HL-60/S4 treated with phorbol 12-myristate 13-acetate at 8.2 ng/mL for 4 days and 3 days (cell line): Measurements from ENCODE around the gene BPIFB1.

Experiments used
- in situ Hi-C: fragments of 300-500 bp; cut with MboI; formaldehyde crosslinking; loops from 2 replicates; pipeline ENCODE4 v1.15.0; 2022; ENCODE audit warnings: low sequenced_read_pairs

Gene BPIFB1

DNA sequence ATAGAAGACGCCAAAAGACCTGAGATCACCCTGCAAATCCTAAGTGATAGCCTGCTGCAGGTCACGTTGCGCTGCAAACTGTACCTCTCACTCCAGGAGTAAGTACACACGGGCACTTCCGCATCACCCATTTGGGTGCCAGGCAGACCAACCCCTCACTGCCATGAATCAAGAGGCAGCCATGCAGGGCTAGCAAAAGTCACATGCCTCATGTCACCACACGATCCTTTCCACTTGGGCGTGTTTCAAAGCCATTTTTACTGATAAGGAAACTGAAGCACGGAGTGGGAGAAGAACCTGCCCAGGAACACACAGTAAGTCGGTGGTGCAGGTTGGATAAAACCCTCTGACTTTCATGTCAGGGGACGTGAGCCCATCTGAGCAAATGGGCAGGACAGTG, 37.0 kb downstream of the BPIFB1 start:
- in situ Hi-C loops: no loop called here

DNA sequence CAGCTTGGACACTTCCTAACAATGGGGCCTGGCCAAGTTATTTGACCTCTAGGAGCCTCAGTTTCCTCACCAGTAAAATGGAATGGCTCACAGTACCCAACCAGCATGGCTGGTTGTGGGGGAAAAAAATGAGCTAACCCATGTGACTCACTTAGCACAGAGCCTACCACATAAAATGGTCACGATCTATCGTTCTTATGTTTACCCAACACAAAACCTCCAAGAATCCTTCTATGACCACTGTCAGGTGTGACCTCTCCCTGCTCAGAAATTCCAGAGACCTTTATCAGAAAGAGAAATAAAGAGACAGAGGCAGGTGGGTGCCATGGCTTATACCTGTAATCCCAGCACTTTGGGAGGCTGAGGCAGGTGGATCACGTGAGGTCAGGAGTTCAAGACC, 39.4 kb downstream of the BPIFB1 start:
- in situ Hi-C loops: no loop called here

GRCh38 chr20:33323236-33323635, 40.2 kb downstream of the BPIFB1 start:
- in situ Hi-C loops: no loop called here

- in situ Hi-C loops: no loop called here
Observed at GRCh38 chr20:33325350-33325749, 42.3 kb downstream of the BPIFB1 start.

GRCh38 chr20:33328157-33329137, 45.4 kb downstream of the BPIFB1 start:
- in situ Hi-C loops: no loop called here

GRCh38 chr20:33332905-33333456, 50.0 kb downstream of the BPIFB1 start:
- in situ Hi-C loops: no loop called here

GRCh38 chr20:33333616-33334015, 50.6 kb downstream of the BPIFB1 start:
- in situ Hi-C loops: no loop called here

DNA sequence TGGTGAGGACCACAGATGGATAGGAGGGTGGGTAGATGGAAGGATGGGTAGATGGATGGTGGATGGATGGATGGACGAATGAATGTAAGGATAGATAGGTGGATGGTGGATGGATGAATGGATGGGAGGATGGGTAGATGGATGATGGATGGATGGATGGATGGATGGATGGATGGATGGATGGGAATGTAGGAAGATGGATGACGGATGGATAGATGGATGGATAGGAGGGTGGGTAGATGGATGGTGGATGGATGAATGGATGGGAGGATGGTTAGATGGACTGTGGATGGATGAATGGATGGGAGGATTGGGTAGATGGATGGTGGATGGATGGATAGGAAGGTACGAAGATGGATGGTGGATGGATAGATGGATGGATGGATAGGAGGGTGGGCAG, 51.1 kb downstream of the BPIFB1 start:
- in situ Hi-C loops: no loop called here

GRCh38 chr20:33336375-33336774, 53.4 kb downstream of the BPIFB1 start:
- in situ Hi-C loops: no loop called here

DNA sequence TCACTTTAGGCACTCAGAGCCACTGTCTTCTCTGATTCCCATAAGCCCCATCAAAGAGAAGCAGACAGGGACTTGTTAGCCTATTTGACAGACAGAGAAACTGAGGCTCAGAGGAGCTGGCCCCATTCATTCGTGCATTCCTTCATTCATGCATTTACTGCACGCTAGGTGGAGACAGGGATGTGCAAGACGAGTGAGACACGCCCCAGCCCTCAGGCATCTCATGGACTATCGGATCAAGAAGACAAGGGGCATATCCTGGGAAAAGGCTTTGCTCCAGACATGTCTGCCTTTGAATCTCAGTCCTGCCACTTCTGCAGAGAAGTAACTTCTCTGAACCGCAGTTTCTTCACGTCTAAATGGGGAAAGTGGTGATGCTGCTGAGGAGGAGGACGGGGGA, 54.1 kb downstream of the BPIFB1 start:
- in situ Hi-C loops: no loop called here

DNA sequence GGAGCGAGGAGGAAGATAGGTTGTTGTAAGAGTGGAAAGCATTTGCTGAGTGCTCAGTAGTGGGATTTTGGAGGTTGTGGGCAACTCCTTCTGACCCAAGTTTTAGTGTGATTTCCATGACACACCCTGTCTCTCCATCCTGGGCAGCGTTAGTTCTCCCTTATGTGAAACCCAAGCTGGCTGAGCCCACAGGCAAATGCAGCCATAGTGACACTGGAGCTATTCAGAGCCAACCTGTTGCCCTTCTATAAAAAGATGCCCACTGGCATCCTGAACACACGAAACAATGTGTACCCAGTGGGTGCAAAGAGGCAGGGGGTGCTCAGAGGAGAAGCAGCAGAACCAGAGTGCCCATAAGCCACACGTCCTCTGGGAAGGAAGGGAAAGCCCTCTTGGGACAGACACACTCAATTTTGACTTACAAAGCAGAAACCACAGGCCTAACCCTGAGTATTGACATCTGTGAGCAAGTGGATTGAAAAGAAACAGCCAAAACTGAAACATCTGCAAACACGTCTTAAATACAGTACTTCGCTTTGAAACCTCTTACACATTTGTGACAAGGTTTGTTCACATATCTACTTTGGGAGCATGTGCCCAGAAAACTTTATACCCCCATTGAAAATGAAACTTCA, 54.6 kb downstream of the BPIFB1 start:
- in situ Hi-C loops: no loop called here

DNA sequence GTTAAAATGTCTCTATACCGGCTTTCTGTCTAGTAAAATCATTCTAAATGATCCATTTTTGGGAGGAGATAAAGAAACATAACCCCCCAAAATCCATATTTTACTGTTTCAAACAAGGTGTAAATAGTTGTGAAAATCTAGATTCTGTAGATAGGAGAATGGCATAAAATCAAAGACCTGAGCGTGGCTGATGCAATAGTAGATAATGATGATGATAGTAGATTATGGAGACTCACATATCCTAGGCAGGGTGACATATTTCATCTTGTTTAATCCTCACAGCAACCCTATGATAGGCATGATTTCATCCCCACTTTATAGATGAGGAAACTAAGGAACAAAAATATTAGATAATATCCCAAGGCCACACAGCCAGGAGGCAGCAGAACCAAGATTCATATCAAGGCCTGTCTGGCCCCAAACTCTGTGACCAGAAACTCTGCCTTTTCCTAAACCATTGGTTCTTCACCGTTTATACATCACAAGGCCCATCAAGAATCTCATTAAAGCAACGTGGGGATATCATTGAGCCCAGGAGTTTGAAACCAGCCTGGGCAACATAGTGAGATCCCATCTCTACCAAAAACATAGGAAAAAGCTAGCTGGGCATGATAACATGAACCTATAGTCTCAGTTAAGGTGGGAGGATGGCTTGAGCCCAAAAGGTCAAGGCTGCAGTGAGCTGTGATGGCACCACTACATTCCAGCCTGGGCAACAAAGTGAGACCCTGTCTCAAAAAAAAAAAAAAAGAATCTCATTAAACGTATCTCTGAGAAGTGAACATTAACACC, 55.6 kb downstream of the BPIFB1 start:
- in situ Hi-C loops: no loop called here

DNA sequence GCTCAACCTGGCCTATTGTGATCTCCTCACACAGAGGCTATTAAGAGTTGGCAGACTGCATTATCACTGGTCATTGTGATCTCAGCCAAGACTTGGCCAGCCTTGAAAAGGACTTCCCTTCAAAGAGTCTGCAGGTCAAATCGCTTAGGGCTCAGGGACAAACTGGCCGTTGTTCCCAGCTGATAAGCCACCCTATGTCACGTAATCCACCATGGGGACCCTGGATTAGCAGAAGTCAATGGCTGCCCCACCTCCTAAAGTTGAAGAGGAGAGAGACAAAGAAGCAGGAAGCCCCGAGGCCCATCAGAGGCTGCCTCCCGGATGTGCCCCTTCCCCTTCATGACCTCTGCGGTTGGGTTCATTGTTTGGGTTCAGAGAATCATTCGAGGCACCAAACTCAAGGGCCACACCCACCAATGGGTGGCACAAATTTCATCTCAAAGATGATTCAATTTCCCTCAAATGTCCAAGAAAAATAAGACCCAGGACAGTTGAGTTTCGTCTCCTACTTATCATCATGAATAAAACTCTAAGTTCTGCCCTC, 56.6 kb downstream of the BPIFB1 start:
- in situ Hi-C loops: no loop called here

DNA sequence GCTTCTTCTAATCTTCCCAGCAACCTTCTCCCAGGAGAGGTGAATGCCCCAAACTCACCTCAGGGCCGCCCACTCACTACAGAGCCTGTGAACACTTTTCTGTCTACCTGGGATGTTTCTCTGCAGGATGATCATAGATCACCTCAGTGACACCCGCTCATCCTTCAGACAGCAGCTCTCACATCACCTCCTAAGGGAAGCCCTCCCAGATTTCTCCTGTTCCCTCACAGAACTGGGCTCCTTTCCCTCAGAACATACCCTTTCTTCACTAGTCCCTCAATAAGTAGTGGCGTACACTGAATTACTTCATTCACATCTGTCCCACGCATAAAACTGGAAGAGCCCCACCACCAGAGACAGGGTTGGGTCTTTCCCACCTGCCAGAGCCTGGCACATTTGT, 60.5 kb downstream of the BPIFB1 start:
- in situ Hi-C loops: no loop called here

DNA sequence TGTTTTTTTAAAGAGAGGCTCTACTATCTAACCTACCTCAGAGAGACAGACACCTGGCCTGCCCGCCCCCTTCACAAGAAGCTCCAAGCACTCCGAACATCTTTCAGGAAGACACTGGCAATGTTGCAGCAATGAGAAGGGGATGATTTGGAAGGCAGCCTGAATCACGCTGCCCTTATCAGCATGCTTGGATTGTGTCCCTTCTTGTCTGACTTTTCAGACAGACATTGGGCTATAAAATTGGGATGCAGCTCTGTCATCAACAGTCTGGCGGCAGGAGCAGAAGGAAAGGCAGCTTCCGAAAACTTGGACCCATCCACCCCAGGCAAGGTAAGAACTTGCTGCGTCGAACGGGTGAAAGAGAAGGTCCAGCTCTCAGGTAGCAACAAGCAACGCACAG, 62.3 kb downstream of the BPIFB1 start:
- in situ Hi-C loops: no loop called here

GRCh38 chr20:33348136-33348937, 65.3 kb downstream of the BPIFB1 start:
- in situ Hi-C loops: no loop called here

- in situ Hi-C loops: no loop called here
Observed at GRCh38 chr20:33349493-33349892, 66.5 kb downstream of the BPIFB1 start.

DNA sequence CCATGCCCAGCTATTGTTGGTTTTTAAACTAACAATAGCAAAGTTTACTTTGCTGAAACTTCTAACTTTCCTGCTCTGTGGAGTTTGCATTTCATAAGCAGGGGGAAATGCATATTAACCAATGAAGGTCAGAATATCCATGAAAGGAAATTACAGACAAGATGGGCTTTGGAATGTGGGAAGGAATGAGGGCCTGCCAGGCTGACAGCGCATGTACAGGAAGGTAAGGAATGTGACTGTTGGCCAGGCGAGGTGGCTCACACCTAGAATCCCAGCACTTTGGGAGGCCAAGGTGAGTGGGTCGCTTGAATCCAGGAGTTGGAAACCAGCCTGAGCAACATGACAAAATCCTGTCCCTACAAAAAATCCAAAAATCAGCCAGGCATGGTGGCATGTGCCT, 68.7 kb downstream of the BPIFB1 start:
- in situ Hi-C loops: no loop called here

DNA sequence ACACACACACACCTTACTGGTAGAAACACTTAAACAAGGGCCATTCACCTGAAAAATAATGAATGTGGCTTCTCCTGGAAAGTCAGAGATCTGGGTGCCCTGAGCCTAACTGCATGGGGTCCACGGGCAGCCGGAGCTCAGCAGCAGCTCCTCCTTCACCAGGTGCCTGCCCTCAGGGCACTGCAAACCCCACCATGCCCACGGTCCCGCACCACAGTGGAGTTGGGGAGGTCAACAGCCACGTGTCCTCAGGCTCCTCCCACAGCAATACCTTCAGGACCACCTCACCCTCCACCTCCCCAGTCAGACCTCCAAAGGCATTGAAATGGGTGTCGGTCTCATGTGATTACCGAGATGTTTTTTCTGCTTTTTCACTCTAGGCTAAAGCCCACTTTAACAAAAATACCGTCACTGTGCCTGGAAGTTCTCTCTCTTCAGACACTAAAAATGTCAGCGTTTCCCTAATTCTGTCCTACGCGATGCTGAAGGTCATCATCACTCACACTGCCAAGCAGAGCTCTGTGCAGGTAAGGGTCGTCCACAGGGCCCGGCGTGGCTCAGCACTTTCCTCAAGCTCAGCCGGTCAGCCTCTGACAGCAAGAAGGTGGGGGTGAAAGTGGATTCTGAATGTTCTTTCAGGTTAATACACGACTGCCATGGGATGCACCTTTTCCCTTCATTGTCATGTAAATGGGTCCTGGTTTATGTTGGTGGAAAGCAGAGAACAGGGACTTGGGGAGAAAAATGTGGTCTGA, 69.4 kb downstream of the BPIFB1 start:
- in situ Hi-C loops: no loop called here
